Anterior cingulate cortex (tissue), 58 donors: ENCODE measurements around the gene SHCBP1L.

Source experiments
- DNase-seq, 58 donors: peaks; one replicate each; lab custom pipeline; 2025; lab: John Stamatoyannopoulos, UW

Gene SHCBP1L

GRCh38 chr1:182850319-182850718 lies 102.6 kb downstream of the SHCBP1L start:
- DNase-seq = no peak
